Stimulated activated CD8-positive, alpha-beta memory T cell treated with anti-CD3 and anti-CD28 coated beads, Interleukin-2, amount 100 ng/mL, for 1 hour (primary cell): ENCODE measurements around the gene ARHGEF26.

ENCODE experiments used
- DNase-seq, 2 donors: peaks; one replicate each; pipeline ENCODE4 v3.0.0-alpha.2; 2020; ENCODE audit warnings: low read depth in 2 of 2

ARHGEF26 gene

DNA sequence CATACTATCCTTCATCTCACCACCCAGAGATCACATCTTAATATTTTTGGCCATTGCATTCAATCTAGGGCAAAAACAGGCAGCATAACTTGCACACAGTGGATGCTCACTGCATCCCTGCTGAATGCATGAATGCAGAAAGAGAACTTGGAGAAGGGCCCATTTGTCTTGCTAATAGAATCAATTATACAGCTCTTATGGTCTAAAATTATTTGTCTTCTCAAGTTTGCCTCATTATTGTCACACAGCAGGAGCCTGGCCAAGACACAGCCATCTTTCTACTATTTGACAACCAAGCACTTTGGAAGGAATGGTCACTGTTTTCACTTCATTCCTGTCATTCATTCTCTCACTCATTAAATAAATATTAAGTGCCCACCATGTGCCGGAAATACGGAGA is 1.2 kb upstream of the ARHGEF26 start:
- no peak for DNase-seq

DNA sequence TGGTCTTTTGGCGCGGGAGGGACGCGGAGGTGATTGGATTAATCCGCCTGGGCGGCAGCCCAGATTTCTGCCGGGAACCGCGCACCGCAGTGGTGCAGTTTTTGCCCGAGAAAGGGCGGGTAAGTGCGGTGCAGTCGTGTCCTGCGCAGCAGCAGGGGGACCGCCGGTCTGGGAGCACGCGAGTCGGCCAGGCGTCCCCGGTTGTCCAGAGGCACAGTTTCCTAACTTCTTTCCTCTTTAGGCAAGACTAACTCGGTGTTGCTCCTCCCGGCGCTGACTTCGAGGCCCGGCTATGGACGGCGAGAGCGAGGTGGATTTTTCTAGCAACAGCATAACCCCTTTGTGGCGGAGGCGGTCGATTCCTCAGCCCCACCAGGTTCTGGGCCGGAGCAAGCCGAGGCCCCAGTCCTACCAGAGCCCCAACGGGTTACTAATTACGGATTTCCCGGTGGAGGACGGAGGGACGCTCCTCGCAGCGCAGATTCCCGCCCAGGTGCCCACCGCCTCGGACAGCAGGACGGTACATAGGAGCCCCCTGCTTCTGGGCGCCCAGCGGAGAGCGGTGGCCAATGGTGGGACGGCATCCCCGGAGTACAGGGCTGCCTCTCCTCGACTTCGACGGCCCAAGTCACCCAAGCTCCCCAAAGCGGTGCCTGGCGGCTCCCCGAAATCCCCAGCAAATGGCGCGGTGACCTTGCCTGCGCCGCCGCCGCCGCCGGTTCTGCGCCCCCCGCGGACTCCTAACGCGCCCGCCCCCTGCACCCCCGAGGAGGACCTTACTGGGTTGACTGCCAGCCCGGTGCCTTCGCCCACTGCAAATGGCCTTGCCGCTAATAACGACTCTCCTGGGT is 736 bp downstream of the ARHGEF26 start:
- DNase-seq, result no peak

DNA sequence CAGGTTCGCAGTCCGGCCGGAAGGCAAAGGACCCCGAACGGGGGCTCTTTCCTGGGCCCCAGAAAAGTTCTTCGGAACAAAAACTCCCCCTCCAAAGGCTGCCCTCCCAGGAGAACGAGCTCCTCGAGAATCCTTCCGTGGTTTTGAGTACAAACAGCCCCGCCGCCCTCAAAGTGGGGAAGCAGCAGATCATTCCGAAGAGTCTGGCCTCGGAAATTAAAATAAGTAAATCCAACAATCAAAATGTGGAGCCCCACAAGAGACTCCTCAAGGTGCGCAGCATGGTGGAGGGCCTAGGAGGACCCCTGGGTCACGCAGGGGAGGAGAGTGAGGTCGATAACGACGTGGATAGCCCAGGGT is 1.3 kb downstream of the ARHGEF26 start:
- DNase-seq, result no peak

DNA sequence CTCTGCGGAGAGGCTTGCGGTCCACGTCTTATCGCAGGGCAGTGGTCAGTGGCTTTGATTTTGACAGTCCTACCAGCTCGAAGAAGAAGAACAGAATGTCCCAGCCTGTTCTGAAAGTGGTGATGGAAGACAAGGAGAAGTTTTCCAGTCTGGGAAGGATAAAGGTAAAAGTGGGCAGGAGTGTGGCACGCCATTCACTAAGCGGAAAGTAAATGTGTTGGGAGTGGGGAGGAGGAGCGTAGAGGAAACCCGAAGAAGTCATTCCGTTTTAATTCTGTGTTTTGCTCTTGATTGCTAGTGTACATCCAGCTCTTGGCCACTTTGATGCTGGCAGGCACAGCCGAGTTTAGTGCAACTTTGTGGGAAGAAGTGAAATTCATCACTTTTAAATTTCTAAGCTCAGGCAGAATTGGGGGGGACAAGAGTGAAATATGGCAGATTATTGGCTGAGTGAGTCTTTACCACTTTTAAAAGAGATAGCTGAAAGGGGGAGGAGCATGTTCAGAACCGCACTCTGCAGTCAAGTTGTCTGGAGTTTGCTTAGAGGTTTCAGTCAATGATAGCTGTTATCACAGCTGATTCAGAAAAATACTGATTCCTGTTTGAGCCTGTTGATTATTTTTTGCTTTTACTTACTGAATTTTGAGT is 1.8 kb downstream of the ARHGEF26 start:
- no peak for DNase-seq

DNA sequence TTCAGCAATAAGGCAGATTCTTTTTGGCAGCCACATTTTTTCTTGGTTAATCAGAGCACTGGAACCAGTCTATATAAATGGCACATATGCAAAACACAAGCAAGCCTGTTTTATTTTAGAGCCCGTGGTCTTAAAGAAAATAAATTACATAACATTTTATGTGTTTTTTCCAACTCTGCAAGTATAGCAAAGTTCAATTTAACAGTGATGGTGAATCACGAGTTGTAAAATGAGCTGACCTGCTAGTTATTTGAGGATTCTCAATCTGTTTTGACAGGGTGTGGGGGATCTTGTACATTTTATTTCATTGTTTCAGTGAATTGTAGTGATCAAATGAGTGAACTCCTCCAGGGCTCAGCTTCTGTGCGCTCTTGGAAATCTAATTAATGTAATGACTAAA is 2.7 kb downstream of the ARHGEF26 start:
- DNase-seq, result no peak

DNA sequence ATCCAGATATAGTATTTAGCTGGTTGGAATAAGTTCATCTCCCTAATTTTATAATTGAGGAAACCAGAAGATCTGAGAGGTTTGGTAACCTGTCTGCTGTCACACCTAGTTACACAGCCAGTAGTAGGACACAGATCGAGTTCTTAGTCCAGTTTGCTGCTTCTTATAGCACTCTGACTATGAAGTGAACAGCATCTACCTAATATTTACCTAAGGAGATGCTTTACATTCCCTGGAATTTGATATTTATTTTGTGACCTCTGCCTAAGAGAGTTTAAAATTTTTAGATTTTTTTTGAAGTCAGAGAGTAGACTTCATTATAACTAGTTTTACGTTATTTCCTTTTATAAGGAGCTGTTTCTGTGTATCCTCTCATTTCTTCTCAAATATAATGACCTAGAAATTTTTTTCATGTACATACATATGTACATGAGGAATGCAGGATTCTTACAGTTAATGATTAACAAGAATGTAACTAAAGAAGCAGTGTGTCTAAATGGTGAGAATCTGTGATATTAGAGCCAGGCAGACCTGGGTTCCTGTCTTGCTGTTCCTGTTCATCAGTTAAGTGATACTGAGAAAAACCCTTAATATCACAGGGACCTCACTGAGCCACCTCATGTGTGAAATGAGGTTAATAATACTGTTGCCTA is 4.3 kb downstream of the ARHGEF26 start:
- no peak for DNase-seq

DNA sequence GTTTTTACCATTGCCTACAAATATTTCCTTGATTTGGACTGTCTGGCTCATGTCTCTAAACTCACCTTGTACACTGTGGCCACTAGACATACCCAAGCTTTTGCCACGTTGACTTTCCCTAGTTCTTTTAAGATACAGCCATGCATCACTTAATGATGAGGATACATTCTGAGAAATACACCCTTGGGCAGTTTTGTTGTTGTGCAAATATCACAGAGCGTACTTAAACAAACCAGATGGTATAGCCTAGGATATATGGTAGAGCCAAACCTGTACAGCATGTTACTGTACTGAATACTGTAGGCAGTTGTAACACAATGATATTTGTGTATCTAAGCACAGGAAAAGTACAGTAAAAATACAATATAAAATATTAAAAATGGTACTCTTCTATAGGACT is 5.5 kb downstream of the ARHGEF26 start:
- no peak for DNase-seq

DNA sequence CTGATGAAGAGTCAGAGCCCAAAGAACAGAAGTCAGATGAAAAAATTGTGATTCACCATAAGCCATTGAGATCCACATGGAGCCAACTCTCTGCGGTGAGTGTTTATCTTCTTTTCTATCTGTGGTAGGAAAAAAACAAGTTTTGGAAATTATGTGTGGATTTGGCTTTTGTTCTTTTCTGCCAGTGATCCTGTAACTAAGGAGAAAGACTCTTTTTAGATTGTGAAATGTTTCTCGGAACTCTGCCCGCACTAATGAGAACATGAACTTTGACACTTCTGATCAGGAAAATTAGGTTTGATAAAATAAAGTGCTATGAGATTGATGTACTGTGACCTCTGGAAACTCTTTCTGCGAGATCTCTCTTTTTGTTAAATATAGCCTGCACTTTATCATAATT is 8.4 kb downstream of the ARHGEF26 start:
- no peak for DNase-seq

DNA sequence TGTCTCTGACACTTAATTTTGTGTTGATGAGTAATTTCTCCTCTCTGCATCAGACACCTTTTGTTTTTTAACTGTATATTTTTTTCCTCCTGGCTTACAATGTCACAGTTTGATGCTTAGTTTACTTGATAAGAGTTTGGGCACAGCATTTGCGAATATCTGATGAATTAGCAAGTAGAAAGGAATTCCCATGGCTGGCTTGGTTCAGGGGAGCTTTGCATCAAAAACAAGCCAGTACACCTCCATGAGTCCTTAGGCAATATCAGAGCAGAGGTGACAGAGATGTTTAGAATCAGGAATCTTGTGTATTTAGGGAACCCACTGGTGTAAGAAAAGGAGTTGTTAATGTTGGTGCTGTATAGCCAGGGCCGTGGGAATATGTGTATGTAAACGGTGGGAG is 9.3 kb downstream of the ARHGEF26 start:
- DNase-seq, result no peak

DNA sequence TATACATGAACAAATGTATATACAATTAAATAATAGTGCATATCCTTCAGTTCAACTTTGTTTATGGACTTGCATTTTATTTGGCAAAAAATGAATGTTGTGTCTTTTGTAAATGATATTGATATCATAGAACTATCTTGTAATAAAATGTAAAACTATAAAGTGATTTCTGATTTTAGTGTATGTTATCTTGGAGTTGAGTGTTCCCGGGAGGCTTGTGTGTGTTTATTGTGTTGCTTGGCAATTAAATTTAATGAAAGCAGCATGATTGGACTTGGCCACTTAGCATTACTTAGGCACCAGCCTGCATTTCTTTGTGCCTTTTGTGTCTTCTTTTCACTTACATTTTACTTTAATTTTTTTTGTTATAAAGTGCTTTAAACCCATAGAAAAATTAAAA is 10.6 kb downstream of the ARHGEF26 start:
- no peak for DNase-seq

DNA sequence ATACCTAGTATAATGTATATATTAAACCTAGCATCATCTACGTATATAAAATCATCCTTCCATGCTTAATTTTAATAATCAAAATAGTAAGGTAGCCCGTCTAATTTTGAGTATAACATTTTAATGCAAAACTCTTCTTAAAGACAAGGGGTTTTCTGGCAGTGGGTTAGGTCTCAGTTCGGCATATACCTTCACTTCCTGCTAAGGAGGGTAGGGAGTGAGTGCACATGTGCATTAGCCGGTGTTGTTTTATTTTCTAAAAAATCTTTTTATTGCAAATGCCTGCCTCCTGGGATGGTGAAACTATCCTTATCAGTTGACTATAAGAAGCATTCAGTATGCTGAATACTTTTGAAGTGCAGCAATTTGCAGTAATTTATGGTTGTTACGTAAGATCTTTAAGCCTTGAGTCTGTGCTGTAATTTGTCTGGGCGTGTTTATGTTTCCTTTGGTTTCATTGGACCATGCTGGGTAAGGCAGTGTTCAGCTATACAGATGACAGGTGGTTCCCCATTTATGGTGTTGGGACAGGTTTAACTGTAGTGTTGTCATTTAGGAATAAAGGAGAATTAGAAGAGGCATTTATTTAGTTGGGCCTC is 11.7 kb downstream of the ARHGEF26 start:
- DNase-seq, result no peak

DNA sequence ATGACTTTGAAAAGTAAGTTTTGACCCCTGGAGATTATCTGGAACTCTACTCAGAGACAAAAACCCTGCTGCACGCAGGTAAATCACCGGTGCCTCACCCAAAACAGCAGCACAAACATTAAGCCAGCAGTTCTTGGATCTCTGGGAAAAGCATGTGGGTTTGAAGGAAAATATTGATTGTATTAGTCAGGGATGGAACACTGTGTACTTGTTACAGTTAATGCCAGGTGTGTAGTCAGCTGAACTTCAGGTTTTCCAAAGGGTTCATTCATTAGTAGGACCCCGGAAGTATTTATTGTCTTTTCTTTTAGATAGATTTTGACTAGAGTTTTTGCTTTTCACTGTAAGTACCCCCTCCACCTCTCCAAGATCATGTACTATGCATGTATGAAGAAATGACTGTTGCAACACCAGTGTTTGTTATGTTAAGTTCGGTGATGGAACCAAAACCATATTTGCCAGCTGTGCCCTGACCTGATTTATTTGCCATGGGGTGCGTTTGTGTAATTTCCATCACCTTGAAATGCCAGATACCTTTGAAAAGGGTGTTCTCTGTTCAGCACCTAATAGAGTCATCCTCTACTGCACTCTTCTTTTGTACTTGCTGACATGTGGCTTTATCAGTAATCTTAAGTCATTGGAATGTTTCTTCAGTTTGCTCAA is 14.5 kb downstream of the ARHGEF26 start:
- no peak for DNase-seq

DNA sequence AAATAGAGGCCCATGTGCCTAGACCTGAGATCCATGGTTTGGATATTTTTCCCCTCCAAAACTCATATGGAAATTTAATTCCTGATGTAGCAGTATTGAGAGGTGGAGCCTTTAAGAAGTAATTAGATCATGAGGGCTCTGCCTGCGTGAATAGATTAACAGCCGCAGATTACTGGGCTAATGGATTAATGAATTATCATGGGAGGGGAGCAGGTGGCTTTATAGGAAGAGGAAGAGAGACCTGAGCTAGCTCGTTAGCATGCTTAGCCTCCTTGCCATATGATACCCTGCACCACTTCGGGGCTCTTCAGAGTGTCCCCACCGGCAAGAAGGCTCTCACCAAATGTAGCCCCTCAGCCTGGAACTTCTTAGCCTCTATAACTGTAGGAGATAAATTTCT is 15.8 kb downstream of the ARHGEF26 start:
- no peak for DNase-seq

DNA sequence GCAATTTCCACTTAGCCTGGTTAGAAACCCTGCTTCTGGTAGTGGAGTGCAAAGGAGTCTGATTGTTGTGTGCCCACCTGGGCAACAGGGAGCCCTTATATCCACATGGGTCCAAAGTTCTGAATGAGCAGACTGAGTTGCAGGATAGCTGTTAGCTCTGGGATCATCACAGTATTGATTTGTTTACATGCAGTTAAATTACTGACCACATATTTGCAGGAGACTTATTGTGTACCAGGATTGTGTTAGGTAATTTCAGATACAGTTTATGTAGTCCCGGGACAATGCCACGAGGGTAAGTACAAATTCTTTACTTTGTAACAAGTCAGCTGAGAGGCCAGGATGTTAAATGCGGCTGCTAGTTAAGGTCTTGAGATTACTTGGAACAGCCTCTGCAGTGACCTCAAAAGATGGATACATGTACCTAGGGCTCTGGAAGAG is 18.8 kb downstream of the ARHGEF26 start:
- no peak for DNase-seq

DNA sequence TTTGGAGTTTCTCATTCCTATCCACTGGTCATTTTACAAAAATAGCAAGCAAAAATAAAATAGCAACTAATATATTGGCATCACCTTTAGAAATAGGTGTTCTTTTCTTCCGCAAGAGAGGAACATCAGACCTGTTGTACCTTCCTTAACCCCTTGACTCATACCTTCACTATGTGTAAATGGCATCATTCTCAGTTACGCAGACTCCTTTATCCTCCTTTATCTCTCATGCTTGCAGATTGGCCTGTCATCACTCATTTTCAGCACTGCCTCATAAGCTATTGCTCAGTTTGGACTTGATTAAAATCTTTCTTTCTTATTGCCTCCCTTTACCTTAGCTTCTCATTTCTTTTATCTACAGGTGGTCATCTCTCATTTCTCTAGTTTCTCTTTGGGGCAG is 21.4 kb downstream of the ARHGEF26 start:
- DNase-seq, result no peak

DNA sequence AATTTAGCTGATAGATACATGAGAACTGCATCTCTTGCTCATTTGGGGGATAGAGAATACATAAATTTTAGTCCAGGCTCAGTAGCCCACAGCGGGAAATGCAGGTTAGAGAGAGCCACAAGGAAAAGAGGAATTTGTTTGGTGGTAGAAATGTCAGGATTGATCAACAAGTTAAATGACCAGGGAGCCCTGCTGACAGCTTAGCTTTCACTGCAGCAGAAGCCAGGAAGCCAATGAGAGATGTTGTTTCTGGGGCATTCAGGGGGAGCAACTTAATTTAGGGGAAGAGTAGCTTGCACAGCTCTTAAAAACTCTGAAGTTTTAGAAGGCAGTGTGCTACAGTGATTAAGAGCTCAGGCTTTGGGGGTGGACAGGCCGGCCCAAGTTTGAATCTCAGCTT is 22.7 kb downstream of the ARHGEF26 start:
- no peak for DNase-seq

DNA sequence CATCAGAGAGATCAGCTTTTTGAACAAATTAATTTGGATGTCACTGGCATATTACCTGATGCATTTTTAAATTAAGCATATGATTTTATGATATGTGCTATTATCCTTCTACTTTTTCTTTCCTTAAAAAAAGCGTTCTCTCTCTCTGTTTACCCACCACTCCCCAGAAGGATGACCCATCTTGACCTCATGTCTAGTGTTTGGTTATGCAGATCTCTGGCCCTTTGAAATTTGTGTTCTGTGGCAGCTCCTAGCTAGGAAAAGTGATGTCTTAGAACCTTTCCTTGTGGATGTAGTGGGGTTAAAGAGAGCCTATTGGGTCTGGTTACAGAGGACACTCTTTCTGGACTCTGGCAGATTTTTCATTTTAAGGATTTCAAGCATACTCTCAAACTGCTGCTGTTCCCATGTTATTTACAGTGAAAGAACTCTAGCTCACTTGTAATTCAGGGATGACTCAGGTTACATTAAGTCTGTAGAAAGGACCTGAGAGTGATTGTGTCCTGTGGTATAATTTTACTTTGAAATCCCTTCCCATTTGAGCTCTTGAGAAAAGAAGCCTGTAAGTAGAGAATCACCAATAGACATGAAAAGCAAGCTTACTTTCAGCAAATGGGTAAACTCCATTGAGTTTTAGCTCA is 23.8 kb downstream of the ARHGEF26 start:
- no peak for DNase-seq

DNA sequence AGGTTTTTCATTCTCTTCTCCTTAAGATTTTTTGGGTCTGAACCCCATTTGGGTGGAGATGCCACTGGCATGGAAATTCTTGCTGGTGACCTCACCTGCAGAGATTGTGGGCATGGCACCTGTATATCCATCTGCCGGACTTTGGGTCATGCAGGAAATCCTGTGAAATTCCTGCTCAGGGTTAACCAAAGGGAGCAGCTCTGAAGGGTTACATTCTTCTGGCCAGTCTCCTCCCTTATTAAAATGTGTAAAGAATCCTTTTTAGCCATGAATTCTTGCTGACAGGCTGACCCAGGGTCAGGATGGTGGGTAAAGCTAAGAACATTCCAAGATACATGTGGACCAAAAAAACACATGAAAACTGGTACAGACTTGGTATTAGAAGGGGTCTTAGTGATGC is 27.4 kb downstream of the ARHGEF26 start:
- no peak for DNase-seq

DNA sequence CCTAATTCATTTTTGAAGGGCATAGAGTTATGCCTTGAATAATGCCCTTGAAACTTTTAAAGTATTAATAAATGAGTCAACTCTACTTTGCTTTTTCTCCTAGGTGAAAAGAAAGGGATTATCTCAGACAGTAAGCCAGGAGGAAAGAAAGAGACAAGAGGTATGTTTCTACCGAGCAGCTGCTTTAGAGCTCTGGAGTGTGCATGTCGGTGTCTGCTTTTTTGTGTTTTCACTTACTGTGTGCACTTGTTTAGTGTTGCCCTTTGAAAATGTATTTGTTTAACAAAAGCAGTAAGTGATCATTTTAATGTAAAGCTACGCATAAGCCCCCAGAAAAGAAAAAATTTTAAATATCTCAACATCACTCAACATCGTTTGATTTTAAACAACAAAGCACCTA is 28.1 kb downstream of the ARHGEF26 start:
- DNase-seq, result no peak

DNA sequence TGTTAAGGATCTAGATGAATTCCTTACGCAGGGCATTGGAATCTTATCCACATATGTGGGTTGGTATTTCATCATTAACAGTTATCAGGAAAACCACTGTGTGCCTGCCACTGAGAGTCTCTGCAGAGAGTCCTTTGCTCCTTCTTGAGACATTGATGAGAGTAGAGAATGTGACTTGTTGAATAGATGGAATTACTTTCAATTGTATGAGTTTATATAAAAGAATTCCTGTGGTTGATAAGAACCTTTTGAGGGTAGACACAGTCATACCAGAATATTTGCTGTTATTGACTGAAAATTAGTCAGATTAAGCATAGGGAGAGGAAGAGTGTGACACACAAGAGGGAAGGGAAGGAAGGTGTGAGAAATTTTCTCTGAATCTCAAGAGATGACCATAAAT is 30.8 kb downstream of the ARHGEF26 start:
- no peak for DNase-seq

DNA sequence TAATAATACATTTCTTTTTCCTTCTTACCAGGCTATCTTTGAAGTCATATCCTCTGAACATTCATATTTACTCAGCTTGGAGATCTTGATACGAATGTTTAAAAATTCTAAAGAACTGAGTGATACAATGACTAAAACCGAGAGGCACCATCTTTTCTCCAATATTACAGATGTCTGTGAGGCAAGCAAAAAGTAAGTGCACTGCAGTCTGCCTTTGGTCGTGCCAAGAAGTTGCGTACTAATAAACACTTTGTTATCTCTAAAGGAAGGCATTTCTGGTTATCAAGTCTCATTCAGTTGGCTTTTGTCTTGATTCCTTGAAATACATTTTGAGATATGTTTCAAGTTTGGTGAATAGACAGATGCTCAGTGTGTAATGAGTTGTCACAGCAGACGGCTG is 31.6 kb downstream of the ARHGEF26 start:
- no peak for DNase-seq

DNA sequence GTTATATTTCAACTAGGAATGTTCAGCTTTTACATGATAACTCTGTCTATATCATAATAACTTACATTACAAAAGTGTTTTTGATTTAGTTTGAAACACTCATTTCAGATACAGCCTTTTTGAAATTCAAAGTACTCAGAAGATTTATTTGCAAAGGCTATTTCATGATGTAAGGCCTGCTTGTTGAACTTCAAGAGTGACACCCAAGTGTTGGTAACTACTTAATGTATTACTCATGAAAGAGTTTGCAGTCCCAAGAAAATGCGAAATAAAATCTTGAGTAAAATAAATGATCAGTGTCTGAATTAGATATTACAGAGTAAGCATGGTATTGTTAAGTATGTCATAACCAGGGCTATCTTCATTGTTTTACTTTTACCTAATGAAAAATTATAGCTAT is 35.3 kb downstream of the ARHGEF26 start:
- no peak for DNase-seq
